RWPE1 (cell line): ENCODE results near the gene SHLD2.

ENCODE experiments used
- CTCF ChIA-PET: fragments of 350-600 bp; sonication (Branson Sonifier 250); formaldehyde crosslinking; extraction: SDS; loops from one replicate; lab custom pipeline; 2021; lab: Yijun Ruan, JAX
- POLR2A ChIA-PET: fragments of 400-600 bp; formaldehyde crosslinking; extraction: SDS; loops from one replicate; lab custom pipeline; 2020; ENCODE audit warnings: antibody characterized with exemption; ENCODE audit not compliant: low non-redundant PET; lab: Yijun Ruan, JAX
- DNase-seq: peaks from one replicate; pipeline ENCODE4 v3.0.0; 2012; ENCODE audit warnings: low spot score
- H3K27ac ChIP-seq: fragments of 450-650 bp; 2 replicates; pipeline ENCODE4 v1.5.1; 2017
- CTCF ChIP-seq: fragments of 450-650 bp; conservative IDR thresholded peaks from 2 replicates; pipeline ENCODE4 v1.5.1; 2017; ENCODE audit warnings: low read depth, mild to moderate bottlenecking

SHLD2 gene

DNA sequence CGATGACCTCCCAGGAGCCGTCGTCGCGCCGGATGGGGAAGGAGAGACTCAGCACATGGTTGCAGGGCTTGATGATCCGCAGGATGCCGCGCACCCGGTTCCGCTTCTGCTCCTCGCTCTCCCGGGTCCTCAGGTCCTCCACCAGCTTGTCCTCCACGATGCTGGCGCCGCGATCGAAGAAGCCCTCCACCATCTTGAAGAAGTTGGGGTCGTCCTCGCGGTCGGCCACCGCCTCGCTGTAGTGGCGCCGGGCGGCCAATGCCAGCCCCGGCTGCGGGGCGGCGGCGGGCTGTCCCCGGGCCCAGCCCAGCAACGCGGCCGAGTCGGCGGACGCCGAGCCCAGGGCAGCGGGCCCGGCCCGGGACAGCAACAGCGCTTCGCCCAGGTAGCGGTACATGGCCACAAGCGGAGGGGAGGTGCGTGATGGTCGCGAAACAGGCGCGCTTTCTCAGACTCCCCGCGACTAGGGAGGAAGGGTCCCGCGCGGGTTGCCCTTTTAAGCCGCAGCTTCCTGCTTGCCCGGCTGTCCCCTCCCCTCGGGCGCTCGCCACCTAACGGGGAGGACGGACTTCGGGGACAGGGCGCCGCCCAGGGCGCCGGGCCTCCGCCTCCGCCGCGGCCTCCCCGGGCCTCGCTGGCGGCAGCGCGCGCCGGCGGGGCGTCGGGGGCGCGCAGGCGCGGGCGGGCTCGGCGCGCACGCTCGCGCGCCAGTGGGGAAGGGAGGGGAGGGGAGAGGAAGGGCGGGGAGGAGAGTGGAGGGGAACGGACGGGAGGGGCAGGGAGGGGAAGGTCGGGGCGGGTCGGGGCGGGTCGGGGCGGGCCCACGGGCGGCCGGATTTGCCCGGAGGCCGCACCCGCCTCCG, at the start of gene SHLD2, which contains the start of gene GLUD1:
Gene SHLD2, plus strand, starts transcription at position 834 of the 863 bp plus-strand sequence. CDS start 56,149 bp downstream, outside the sequence.
Gene GLUD1, minus strand, starts transcription at position 471 of the 863 bp plus-strand sequence. Its CDS starts 74 bp downstream, at position 397.
- POLR2A ChIA-PET, result interaction anchor here (0.5 to 1.5 kb wide), 4 partner anchors 20 to 127 kb away, joined by 3 to 7 read pairs (median 4); partner anchors contain the start of gene ADIRF
- H3K27ac ChIP-seq, result peak within 1 kb of the TSS; percentile 99
- TF ChIP-seq CTCF, result no peak
- CTCF ChIA-PET, result interaction anchor here (0.7 kb wide), 1 partner anchor 138 kb away, joined by 4 read pairs; no protein-coding TSS in a partner anchor
- peak; percentile 96 for DNase-seq

GRCh38 chr10:87045434-87045938, 49.5 kb upstream of the SHLD2 start:
- CTCF ChIA-PET, result interaction anchor here (0.6 kb wide), 1 partner anchor 474 kb away, joined by 4 read pairs; no protein-coding TSS in a partner anchor
- H3K27ac ChIP-seq, result no peak overlapping the region
- no peak for TF ChIP-seq CTCF
- no peak for DNase-seq
- POLR2A ChIA-PET, result no interaction called here

- no peak for TF ChIP-seq CTCF
- no peak for DNase-seq
- ChIA-PET POLR2A (no interaction called here), CTCF (interaction anchor here (0.6 kb wide), 1 partner anchor 1463 kb away, joined by 3 read pairs; no protein-coding TSS in a partner anchor)
- H3K27ac ChIP-seq, result no peak overlapping the region
Observed at GRCh38 chr10:87053111-87053510, 41.9 kb upstream of the SHLD2 start.

DNA sequence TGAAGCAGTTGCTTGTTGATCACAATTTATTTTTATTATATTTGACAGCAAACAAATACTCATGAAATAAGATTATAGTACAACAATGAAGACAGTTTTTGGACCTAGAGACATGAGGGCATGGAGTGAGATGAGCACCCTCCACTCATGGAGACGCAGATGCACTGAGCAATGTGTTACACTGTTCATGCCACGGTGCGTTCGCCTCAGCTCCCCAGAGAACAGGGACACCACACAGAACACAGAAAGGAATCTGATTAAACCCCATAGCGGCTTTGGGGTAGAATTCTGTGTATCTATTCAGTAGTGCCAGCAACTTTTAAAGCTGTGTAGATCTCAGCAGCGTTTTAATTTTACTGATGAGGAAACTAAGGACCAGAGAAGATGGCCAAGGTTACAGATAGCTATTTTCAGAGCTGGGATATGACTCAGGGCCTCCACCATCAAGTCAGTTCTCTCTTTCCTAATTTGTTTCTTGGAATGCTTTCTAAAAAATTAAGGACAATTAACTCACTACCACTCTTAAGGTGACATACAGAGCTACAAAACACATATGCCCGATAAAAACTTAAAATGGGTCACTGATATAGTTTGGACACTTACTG, 41.3 kb upstream of the SHLD2 start:
- no peak for TF ChIP-seq CTCF
- ChIA-PET CTCF (no interaction called here), POLR2A (no interaction called here)
- DNase-seq, result no peak
- H3K27ac ChIP-seq, result no peak overlapping the region

DNA sequence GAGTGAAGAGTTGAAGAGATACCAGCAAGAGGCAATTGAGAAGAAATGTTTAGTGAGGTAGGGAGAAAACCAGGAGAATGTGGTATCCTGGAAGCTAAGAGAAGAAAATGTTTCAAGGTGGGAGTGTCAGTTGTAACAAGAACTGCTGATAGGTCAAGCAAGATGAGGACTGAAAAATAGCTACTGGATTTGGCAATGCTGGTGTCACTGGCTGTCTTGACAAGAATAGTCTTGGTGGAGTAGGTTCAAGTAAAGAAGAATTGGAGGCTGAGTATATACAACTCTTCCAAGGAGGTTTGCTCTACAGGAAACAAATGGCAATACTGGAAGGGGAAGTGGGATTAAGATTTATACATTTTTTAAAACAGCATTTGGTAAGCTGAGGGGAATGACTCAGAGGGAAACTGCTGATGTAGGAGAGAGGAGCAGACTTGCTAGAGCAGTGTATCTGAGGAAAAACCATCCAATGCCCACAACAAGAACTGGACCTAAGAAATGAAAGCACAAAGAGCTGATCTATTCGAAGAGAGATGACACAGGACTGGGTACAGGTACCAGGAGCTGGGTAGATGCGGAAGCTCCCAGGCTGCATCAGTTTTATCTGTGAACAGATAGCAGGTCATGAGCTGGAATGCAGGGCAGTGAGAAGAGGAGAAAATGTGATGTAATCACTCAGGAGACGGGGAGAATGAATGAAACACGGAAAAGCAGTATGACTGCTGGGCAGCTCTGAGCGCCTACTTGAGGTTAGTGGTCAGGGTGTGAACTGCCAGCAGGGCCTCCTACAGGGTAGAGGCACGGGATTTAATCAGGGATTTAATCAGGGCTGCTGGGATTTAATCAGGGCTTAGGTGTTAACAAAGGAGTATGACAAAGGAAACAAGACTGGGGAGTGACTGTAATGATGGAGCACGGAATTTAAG, 40.4 kb upstream of the SHLD2 start:
- POLR2A ChIA-PET, result no interaction called here
- no peak for DNase-seq
- CTCF ChIA-PET, result interaction anchor here (0.6 to 0.7 kb wide), 3 partner anchors 16 to 87 kb away, joined by 3 read pairs; no protein-coding TSS in a partner anchor
- no peak overlapping the region for H3K27ac ChIP-seq
- no peak for TF ChIP-seq CTCF
